HEK293T (cell line): ENCODE measurements around the gene TRIM67.

ENCODE experiments used
- CTCF ChIA-PET: fragments of 350-600 bp; formaldehyde crosslinking; extraction: SDS; loops from one replicate; lab custom pipeline; 2021; ENCODE audit warnings: antibody characterized with exemption, inconsistent platforms; lab: Yijun Ruan, JAX
- POLR2A ChIA-PET: fragments of 350-600 bp; formaldehyde crosslinking; extraction: SDS; loops from one replicate; lab custom pipeline; 2020; ENCODE audit warnings: antibody characterized with exemption, inconsistent platforms; lab: Yijun Ruan, JAX
- DNase-seq: peaks from one replicate; pipeline ENCODE4 v3.0.0; 2012; ENCODE audit warnings: mixed read lengths; ENCODE audit errors: extremely low spot score
- ARNT ChIP-seq: fragments of 450-650 bp; IDR thresholded peaks from 2 replicates; pipeline ENCODE4 v1.6.1; 2017; ENCODE audit warnings: mild to moderate bottlenecking
- BHLHE40 ChIP-seq: fragments of 450-650 bp; IDR thresholded peaks from 2 replicates; pipeline ENCODE4 v1.6.1; 2016; ENCODE audit warnings: mild to moderate bottlenecking, moderate library complexity, borderline replicate concordance
- CTBP1 ChIP-seq: fragments of 450-650 bp; IDR thresholded peaks from 2 replicates; pipeline ENCODE4 v1.6.1; 2016; ENCODE audit warnings: borderline replicate concordance
- ELF4 ChIP-seq: fragments of 450-650 bp; IDR thresholded peaks from 2 replicates; pipeline ENCODE4 v1.6.1; 2017; ENCODE audit warnings: antibody characterized with exemption
- FOXA1 ChIP-seq: fragments of 450-650 bp; IDR thresholded peaks from 2 replicates; pipeline ENCODE4 v1.6.1; 2016; ENCODE audit warnings: mild to moderate bottlenecking
- FOXK2 ChIP-seq: fragments of 450-650 bp; IDR thresholded peaks from 2 replicates; pipeline ENCODE4 v1.6.1; 2016; ENCODE audit warnings: mild to moderate bottlenecking
- FOXM1 ChIP-seq: fragments of 450-650 bp; IDR thresholded peaks from 2 replicates; pipeline ENCODE4 v1.6.1; 2017; ENCODE audit warnings: mild to moderate bottlenecking, borderline replicate concordance
- HDGF ChIP-seq: fragments of 450-650 bp; IDR thresholded peaks from 2 replicates; pipeline ENCODE4 v1.6.1; 2017; ENCODE audit warnings: antibody characterized with exemption, borderline replicate concordance
- L3MBTL2 ChIP-seq: fragments of 450-650 bp; conservative IDR thresholded peaks from 2 replicates; pipeline ENCODE4 v1.6.1; 2016; ENCODE audit warnings: mild to moderate bottlenecking
- LEF1 ChIP-seq: fragments of 450-650 bp; IDR thresholded peaks from 2 replicates; pipeline ENCODE4 v1.6.1; 2017; ENCODE audit warnings: mild to moderate bottlenecking, borderline replicate concordance
- NFRKB ChIP-seq: fragments of 450-650 bp; IDR thresholded peaks from 2 replicates; pipeline ENCODE4 v1.6.1; 2016; ENCODE audit warnings: mild to moderate bottlenecking, moderate library complexity
- PKNOX1 ChIP-seq: fragments of 450-650 bp; IDR thresholded peaks from 2 replicates; pipeline ENCODE4 v1.6.1; 2016
- SP1 ChIP-seq: fragments of 450-650 bp; IDR thresholded peaks from 2 replicates; pipeline ENCODE4 v1.6.1; 2017
- SUZ12 ChIP-seq: fragments of 450-650 bp; IDR thresholded peaks from 2 replicates; pipeline ENCODE4 v1.6.1; 2016; ENCODE audit warnings: mild to moderate bottlenecking
- TARDBP ChIP-seq: fragments of 450-650 bp; IDR thresholded peaks from 2 replicates; pipeline ENCODE4 v1.6.1; 2016
- ZNF384 ChIP-seq: fragments of 450-650 bp; IDR thresholded peaks from 2 replicates; pipeline ENCODE4 v1.6.1; 2016

TRIM67 gene

GRCh38 chr1:231139659-231140654, 21.9 kb upstream of the TRIM67 start:
- CTCF ChIA-PET = no interaction called here

GRCh38 chr1:231144416-231145193, 17.3 kb upstream of the TRIM67 start:
- CTCF ChIA-PET = no interaction called here
- DNase-seq = no peak
- TF ChIP-seq FOXA1 (no peak), ARNT (no peak), CTBP1 (no peak), NFRKB (no peak), FOXM1 (no peak), TARDBP (no peak), ELF4 (no peak), L3MBTL2 (no peak), PKNOX1 (no peak), HDGF (no peak), ZNF384 (no peak), BHLHE40 (no peak)
- POLR2A ChIA-PET = no interaction called here

More at GRCh38 chr1:231139659-231140654, 21.9 kb upstream of the TRIM67 start:
- DNase-seq = no peak
- POLR2A ChIA-PET = no interaction called here
- TF ChIP-seq L3MBTL2 (no peak), ZNF384 (no peak), SUZ12 (no peak), LEF1 (no peak), CTBP1 (no peak), FOXA1 (no peak), PKNOX1 (no peak), TARDBP (no peak), ELF4 (no peak), HDGF (no peak), FOXM1 (no peak), BHLHE40 (no peak), ARNT (no peak), NFRKB (no peak), SP1 (no peak), FOXK2 (no peak)

GRCh38 chr1:231147896-231148295, 14.0 kb upstream of the TRIM67 start:
- POLR2A ChIA-PET = no interaction called here
- CTCF ChIA-PET = no interaction called here
- no peak for DNase-seq
- TF ChIP-seq ZNF384 (no peak), FOXK2 (no peak), LEF1 (no peak), FOXA1 (no peak), SUZ12 (no peak), SP1 (no peak), ARNT (no peak), HDGF (no peak), NFRKB (no peak), BHLHE40 (no peak), TARDBP (no peak), PKNOX1 (no peak), CTBP1 (no peak)

GRCh38 chr1:231151811-231152210, 10.0 kb upstream of the TRIM67 start:
- CTCF ChIA-PET = no interaction called here
- no peak for TF ChIP-seq SUZ12
- TF ChIP-seq FOXM1 = no peak
- no peak for TF ChIP-seq PKNOX1
- TF ChIP-seq HDGF = no peak
- TF ChIP-seq CTBP1 = no peak
- TF ChIP-seq ELF4 = no peak
- TF ChIP-seq L3MBTL2 = no peak
- TF ChIP-seq BHLHE40 = no peak
- TF ChIP-seq FOXK2 = no peak
- no peak for TF ChIP-seq LEF1
- TF ChIP-seq FOXA1 = no peak
- no peak for DNase-seq
- POLR2A ChIA-PET = no interaction called here

- no peak for DNase-seq
- TF ChIP-seq FOXA1 = no peak
- TF ChIP-seq PKNOX1 = no peak
- TF ChIP-seq FOXK2 = no peak
- TF ChIP-seq HDGF = no peak
- no peak for TF ChIP-seq NFRKB
- TF ChIP-seq ARNT = no peak
- no peak for TF ChIP-seq FOXM1
- TF ChIP-seq CTBP1 = no peak
- TF ChIP-seq LEF1 = no peak
- TF ChIP-seq BHLHE40 = no peak
- no peak for TF ChIP-seq ZNF384
- TF ChIP-seq SUZ12 = no peak
- no peak for TF ChIP-seq L3MBTL2
- CTCF ChIA-PET = no interaction called here
- POLR2A ChIA-PET = no interaction called here
Observed at GRCh38 chr1:231153726-231154125, 8.1 kb upstream of the TRIM67 start.
